ENCODE data around the gene C1QTNF5.

Gene C1QTNF5

DNA sequence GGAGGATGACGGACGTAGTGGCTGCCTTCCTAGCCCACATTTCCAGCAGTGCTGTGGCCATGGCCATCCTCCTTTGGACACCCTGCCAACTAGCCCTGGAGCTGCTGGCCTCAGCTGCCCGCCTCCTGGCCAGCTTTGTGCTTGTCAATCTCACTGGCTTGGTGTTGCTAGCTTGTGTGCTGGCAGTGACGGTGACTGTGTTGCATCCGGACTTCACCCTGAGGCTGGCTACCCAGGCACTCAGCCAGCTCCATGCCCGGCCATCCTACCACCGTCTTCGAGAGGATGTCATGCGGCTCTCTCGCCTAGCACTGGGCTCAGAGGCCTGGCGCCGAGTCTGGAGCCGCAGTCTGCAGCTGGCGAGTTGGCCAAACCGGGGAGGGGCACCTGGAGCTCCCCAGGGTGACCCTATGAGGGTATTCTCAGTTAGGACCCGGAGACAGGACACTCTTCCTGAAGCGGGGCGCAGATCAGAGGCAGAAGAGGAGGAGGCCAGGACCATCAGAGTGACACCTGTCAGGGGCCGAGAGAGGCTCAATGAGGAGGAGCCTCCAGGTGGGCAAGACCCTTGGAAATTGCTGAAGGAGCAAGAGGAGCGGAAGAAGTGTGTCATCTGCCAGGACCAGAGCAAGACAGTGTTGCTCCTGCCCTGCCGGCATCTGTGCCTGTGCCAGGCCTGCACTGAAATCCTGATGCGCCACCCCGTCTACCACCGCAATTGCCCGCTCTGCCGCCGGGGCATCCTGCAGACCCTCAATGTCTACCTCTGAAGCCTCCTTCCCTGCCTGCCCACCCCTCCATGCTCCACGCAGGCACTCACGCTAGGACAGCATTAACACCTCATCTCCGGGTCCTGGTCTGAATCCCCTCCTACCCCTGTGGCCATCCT lies 4.8 kb downstream of the C1QTNF5 start:
- DNase-seq, result no peak

DNA sequence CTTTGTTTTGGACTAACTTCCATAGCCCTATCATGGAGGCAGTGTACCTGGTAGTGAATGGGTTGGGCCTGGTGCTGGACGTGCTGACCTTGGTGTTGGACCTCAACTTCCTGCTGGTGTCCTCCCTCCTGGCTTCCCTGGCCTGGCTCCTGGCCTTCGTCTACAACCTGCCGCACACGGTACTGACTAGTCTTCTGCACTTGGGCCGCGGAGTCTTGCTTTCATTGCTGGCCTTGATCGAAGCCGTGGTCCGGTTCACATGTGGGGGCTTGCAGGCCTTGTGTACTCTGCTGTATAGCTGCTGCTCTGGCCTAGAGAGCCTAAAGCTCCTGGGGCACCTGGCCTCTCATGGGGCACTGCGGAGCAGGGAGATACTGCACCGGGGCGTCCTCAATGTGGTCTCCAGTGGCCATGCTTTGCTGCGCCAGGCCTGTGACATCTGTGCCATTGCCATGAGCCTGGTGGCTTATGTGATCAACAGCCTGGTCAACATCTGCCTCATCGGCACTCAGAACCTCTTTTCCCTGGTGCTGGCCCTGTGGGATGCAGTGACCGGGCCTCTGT lies 5.5 kb downstream of the C1QTNF5 start:
- DNase-seq, result no peak

DNA sequence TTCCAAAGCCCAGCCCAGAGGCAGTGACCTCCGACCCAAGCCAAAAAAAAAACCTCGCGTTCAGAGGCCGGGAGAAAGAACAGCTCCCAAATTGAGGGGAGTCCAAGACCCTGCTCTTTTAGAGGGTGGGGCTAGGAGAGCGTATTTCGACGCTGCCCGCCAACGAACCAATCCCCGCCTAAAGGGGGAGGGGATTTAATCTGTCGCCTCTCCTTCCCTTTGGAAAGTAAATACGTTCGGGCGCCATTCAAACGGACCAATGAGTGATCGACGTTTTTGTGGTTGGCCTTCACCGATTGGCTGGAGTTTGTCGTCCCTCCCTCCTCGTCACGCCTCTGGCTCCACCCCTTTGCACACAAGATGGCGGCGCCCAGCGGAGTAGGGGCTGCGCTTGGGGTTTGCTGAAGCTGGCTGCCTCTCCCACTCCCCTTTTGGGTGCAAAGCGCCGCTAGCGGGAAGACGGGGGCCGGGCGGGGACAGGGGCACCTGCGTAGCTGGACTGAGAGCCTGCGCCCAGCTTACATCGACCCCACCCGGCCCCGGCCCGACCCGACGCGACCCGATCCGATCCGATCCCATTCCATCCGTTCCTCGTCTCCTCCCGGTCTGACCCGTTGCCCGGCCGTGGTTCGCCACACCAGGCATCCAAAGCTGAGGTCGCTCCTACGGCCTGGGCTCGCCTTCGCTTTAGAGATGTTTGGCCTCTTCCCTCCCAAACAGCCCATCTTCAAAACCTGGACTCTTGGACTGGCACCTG lies 6.3 kb downstream of the C1QTNF5 start, which contains the start of gene RNF26:
TSS of gene RNF26 (plus strand) at position 354 of the 757 bp plus-strand sequence. CDS start 596 bp downstream, outside the sequence.
- peak; percentile 88 for DNase-seq

DNA sequence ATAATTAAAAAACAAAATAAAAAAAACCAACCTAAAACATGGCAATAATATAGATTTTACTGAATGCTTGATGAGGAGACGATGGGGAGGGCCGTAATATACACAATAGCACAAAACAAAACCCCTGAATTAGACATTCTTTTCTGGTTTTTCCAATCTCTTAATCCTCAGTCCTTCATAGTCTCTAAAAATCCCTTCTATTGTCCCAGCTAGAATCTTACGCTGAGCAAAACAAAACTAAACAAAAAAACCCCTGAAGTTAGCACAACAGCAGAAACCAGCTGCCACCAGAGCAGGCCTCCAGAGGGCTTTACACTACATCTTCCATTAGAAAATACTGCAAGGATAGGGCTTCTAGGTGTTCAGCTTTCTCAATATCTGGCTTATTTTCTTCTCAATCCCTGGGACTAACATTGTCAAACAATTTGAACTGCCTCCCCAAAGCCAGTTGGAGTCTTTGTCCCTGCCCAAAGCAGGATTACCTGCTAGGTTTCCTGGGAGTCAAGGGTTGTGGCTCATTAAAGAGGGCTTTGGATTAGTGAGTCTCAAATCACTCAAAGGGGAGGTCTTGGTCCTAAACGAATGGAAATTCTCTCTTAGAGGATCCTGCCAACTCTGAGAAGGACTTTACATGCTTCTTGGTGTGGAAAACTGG lies 8.4 kb downstream of the C1QTNF5 start:
- no peak for DNase-seq

DNA sequence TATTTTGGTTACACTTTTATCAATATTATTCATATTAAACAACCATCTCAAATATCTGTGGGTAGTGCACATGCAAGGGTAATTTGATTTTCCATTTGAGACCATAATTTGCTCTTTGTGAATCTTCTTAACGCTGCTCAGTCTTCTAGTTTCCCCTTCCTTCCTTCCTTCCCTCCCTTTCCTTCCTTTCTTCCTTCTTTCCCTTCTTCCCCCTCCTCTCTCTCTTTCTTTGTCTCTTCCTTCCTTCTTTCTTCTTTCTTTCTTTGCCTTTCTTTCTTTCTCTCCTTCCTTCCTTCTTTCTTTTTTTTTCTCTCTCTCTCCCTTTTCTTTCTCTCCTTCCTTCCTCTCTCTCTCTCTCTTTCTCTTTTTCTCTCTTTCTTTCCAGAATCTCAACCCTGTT lies 10.4 kb downstream of the C1QTNF5 start:
- DNase-seq, result no peak

DNA sequence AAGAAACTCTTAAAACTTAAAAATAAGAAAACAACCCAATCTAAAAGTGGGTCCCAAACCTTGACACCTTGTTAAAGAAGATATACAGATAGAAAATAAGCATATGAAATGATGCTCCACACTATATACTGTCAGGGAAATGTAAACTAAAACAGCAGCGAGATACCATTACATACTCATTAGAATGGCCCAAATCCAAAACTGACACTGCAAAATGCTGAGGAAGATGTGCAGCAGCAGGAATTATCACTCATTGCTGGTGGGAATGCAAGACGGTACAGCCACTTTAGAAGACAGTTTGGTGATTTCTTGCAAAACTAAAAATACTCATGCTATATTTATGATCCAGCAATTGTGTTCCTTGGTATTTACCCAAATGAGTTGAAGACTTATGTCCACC lies 11.4 kb downstream of the C1QTNF5 start:
- no peak for DNase-seq

DNA sequence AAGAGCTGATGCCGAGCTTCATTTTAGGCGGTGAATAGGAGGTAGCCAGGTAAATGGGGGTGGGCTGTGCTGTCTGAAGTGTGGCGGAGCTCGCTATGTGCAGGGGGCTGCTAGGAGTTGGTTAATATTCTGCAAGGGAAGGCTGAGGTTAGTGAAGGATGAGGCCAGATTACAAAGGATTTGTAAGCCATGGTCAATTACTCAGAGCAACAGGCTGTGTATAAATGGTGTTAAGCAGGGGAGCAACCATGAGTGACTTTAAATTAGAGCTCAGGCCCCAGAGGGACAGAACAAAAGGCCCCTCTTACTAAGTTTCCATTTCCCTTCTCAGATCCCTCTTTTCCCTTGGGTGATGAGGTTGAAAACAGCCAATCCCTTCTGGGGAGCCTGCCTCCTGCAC lies 16.5 kb downstream of the C1QTNF5 start:
- no peak for DNase-seq

DNA sequence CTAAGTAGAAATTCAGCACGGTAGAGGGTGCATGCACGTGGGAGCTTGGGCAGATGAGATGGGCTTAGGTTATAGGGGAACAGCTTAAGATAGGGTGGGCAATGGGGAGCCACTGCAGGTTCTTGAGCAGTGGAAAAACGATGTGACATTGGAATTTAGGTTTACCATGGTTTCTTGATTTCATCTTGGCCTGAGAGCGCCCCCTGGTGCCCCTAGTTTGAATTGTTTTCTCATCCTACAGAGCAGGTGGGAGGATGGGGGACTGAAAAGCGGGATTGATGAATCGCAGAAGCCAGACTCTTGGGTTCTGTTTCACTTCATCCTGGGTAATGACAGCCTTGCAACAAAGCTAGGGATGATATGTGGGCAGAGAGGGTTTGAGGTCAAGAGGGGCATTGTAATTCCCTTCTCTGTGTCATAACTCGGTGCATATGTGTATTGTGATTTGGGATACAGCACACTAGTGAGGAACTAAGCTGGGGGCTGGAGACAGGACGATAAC lies 17.1 kb downstream of the C1QTNF5 start:
- DNase-seq, result no peak

DNA sequence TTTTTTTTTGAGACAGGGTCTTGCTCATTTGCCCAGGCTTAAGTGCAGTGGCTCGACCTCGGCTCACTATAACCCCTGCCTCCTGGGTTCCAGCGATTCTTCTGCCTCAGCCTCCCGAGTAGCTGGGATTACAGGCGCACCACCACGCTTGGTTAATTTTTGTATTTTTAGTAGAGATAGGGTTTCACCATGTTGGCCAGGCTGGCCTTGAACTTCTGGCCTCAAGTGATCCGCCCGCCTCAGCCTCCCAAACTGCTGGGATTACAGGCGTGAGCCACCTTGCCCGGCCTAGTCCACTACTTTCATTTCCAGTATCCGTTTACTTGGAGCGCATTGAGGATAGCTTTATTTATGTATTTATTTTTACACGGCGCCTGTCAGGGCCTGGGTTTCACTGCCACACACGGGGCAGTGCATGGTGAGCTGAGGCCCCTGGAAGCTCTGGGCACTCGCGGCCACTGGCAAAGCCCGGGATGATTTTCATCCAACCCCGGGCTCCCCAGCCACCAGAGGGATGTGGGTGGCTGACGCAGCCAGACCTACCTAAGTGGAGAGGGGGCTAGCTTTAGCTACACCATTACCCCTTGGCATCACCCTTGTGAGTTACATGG lies 17.7 kb downstream of the C1QTNF5 start:
- DNase-seq, result no peak

DNA sequence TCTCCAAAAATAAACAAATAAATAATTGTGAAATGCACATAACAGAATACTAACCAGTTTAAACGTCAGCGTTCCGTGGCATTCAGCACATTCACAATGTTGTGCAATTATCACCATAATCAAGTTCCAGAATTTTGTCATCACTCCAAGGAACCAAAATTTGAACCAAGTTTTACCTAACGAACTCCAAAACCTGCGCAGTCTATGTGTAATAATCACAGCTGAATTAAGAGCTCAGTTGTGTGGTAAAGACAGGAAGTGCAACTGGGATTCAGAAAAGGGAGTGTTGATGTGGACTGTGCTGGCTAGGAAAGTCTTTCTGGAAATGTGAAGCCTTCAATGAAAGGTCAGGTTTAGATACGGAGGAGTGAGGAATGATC lies 18.3 kb downstream of the C1QTNF5 start:
- no peak for DNase-seq

DNA sequence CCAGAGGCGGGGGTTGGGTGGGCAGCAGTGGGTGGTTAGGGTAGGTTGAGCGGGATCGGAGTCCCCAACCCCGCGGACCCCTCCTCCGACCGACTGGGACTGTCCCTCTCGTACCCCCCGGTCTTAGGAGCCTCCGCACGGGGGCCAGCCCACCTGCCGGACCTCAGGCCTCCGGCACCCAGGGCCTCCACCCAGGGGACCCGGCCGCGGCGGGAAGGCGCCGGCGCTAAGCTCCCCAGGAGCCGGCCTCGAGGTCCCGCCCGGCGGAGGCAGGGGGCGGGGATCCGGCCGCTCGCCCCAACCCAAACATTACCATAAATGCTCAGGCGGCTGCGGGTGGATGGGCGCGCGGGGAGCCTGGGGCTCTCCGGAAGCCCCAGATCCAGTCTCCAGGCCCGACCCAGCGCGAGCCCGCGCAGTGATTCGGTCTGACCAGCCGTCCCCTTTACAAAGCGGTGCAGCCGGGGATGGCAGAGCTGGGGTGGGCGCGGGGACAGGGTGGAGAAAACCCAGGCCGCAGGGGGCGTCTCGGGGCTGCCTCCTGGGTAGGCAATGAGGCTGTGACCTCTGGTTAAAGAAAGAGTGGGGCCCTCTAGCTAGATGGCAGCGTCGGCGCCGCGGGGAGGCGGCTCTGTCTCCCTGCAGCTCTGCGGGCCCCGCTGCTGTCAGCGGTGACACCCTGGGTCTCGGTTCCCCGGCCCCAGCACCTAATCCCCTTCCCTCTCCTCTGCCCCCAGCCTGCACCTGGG lies 19.7 kb downstream of the C1QTNF5 start:
- DNase-seq, result no peak

DNA sequence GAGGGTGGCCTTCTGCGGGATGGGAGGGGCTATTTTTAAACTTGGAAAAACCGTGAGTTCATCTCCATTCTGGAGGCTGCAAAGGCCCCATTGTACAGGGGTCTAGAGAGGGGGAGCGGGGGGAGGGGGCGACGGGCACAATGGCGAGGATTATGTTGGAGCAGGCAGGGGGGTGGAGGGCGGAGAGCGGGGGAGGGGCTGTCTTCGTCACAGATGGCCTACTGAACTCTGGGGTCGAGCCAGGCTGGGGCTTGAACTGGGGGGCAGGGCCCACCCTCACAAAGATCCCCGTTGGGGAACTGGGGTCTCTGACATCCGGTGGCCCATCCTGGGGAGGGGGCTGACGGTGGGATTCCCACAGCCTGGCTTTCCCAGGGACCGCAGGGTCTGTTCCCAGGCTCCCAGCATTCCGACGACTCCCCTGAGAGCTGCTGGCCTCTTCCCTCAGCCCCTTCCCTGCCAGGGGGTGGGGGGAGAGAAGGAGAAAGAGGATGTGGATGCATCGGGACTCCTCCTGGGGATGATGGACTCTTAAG lies 20.4 kb downstream of the C1QTNF5 start:
- DNase-seq, result no peak

DNA sequence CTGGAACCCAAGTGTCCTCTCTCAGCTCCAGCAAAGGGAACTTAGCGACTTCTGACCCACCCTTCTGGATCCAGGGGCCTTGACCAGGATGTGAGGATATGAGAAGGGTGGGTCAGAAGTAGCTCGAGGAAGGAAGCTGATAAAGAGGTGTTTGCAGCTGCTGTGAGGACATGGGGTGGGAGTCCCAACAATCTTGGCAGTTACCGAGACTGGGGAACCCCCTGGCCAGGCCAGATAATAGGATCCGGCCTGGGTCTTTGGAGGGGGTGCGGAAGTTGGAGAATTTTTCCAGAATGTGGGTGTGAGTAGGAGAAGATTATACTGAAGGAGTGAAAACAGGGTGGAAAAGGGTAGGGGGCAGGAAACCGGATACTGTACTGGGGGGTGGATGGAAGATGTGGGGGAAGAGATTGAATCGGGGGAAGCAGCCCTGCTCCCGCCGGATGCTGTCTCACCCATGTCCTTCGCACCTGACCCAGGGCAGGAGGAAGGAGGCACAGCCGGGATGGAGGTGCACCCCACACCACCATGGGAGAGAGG lies 20.9 kb downstream of the C1QTNF5 start:
- no peak for DNase-seq

DNA sequence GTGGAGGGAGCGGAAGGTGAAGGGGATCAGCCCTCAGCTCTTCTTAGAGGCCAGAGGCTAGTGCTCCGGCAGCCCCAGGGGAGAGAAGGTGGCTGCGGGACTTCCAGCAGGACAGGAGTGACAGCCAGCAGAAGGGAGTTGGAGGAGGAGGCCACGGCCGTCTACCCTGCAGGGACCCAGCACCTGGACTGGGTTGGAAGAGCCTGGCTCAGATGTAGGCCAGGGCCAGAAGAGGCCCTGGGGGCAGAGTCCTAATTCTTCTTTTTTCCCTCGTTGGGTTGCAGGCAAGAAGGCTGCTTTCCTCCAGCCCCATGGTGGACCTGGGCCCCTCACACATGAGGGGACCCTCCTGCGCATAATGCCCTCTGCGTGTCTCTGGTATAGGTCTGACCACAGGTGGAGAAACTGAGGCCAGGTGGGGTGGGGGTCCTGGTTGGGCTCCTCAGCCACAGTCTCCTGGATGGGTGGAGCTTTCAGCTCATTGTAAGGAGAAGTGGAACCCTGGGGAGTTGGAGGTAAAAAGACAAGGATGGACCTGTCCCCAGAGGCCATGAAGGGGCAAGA lies 21.5 kb downstream of the C1QTNF5 start:
- no peak for DNase-seq

DNA sequence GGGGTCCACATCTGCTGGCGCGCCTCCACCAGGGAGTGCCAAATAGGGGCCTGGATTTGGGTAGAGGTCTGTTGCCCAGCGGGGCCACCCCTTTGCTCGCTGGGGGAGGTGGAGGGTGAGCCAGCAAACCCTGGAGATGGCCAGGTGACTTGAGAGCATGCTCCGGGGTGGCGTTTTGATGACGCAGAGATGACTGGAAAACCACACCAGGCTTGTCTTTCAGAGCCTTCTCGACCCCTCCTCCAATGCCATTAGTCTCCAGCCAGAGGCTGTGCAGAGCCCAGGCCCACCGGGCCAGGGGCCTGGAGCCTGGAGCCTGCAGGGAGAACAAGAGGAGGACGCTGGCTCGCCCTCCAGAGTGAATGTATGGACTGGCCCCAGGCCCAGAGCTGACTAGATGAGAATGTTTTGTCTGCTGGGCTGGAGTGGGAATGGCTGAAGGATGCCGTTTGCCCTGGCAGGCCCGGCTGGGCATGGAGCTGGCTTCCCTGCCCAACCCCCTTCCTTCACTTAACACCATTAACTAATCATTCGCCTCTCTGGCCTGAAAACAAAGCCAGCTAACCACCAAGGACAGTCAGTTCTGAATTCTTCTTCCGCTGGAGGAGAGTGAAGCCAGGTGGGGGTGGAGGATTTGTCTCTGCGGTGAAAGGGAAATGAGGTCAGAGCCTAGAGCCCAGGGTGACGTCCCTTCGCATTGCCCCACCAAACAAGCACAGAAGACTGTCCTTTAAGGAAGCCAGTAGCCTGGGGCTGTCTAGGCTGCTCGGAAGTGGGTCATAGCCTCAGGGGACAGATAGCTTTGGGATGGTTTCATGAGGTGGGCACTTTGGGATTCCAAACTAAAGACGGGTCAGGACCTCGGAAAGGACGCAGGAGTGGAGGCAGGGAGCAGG lies 22.2 kb downstream of the C1QTNF5 start:
- no peak for DNase-seq

DNA sequence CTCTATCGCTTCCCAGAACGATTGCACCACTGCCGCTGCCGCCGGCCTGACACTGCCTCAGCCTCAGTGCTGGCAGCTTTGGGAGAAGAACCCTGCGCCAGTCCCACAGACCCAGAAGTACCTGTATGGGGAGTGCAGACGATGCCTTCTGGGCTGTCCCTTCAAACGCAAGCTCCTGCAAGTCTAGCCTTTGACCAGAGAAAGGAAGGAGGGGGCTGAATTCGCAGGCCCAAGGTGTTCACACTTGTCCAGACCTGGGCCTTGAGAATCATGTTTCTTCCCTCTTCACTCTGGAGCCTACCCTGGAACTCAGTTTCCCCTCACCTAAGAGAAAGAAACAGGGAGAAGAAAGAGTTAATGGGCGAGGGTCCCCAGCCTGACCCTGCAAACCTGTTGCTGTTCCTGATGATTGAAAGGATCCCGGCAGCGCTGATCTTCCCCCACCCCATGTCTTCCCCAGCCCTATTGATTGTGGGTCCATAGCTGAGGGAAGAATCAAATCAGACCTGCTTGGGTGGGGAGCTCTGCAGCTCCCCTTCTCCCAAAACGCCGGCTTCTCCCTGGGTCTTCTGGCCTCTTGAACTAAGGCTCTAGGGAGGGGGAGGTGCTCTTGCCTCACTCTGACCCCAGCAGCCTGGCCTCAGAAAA lies 23.0 kb downstream of the C1QTNF5 start:
- no peak for DNase-seq

DNA sequence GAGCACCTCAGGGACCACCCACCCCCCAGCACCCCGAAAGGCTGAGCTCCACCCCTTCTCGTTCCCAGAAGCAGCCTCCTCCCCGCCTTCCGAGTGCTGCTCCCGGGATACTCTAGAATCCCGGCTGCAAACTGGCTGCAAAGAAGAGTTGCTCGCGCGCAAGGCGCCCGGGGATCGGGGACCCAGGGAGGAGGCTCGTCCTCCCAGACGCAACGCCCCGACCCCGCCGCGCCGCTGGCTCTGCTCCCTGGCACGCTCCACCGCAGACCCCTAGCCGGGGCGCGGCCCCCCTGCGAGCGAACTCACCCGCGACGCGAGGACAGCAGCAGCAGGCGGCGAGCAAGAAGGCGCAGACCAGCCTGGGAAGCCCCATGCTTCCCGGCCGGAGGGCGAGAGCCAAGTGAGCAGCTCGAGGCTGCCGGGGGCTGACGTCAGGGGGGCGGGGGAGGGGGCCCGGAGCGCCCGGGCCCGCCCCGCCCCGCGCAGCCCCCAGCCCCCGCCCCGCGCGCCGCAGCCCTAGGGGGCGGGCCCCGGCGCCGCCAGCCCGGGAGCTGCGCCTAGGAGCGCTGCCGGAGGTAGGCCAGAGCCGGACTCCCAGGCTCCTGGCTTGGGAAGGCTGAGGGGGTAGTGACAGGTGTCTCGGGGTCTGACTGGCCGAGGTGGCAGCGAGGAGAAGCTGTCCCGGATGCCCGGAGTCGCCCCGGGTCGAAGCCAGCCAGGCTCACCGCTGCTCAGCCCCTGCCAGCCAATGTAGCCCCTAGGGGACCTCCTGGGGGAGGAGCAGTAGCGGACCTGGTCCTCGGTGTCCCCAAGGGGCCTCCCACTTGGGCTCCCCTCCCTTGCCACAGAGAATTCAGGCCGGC lies 23.7 kb downstream of the C1QTNF5 start, which contains the start of gene MCAM:
TSS of gene MCAM (minus strand) at position 402 of the 863 bp plus-strand sequence. CDS start at position 373, 29 bp downstream.
- no peak for DNase-seq

Measured in SIG-M5 (cell line).